MCF 10A (cell line): ENCODE measurements around the gene OR13C2. TPM values are rescaled to one million over a fixed set of nuclear protein-coding genes. Genes with fewer than 3 reads are reported as not detected.

Source experiments
- BruUV-seq: library from RNA; stranded (reverse); fragments of 400-500 nt; replicated peaks from 2 replicates; lab custom pipeline; 2021; lab: Mats Ljungman, UMichigan
- CTCF ChIA-PET: fragments of 300-600 bp; sonication (Branson Sonifier 250); formaldehyde crosslinking; extraction: SDS; loops from one replicate; lab custom pipeline; 2021; ENCODE audit warnings: antibody characterized with exemption, inconsistent platforms; lab: Yijun Ruan, JAX
- POLR2A ChIA-PET: fragments of 300-600, 350-650 bp; sonication (Branson Sonifier 250); formaldehyde crosslinking; extraction: SDS; loops from one replicate; lab custom pipeline; 2020; ENCODE audit warnings: antibody characterized with exemption, inconsistent platforms; lab: Yijun Ruan, JAX
- DNase-seq: peaks from one replicate; pipeline ENCODE4 v3.0.0-alpha.2; 2018; ENCODE audit not compliant: unreplicated experiment
- H3K27ac Mint-ChIP-seq: one replicate; pipeline ENCODE4 v1.8.0; 2022; ENCODE audit warnings: mild to moderate bottlenecking, low read depth, mixed read lengths; ENCODE audit not compliant: unreplicated experiment
- H3K27me3 Mint-ChIP-seq: one replicate; pipeline ENCODE4 v1.8.0; 2022; ENCODE audit warnings: mixed read lengths; ENCODE audit not compliant: insufficient read depth, unreplicated experiment
- H3K36me3 Mint-ChIP-seq: one replicate; pipeline ENCODE4 v1.8.0; 2022; ENCODE audit warnings: mild to moderate bottlenecking, moderate library complexity, mixed read lengths; ENCODE audit not compliant: insufficient read depth, unreplicated experiment
- H3K4me1 Mint-ChIP-seq: one replicate; pipeline ENCODE4 v1.8.0; 2022; ENCODE audit warnings: mixed read lengths; ENCODE audit not compliant: insufficient read depth, unreplicated experiment
- H3K4me3 Mint-ChIP-seq: one replicate; pipeline ENCODE4 v1.8.0; 2022; ENCODE audit warnings: mild to moderate bottlenecking, moderate library complexity, mixed read lengths; ENCODE audit not compliant: unreplicated experiment
- H3K9me3 Mint-ChIP-seq: one replicate; pipeline ENCODE4 v1.8.0; 2022; ENCODE audit warnings: mixed read lengths; ENCODE audit not compliant: unreplicated experiment
- intact Hi-C: fragments of 100-400 bp; cut with micrococcal nuclease; formaldehyde crosslinking; loops from 2 replicates; pipeline ENCODE4 v1.14.1; 2022
- total RNA-seq: library from RNA; stranded (reverse); gene quantifications from 2 replicates; pipeline ENCODE4 v1.2.3, GENCODE V29; 2022
- TF ChIP-seq, protein P1 (sequence below): fragments of 200-600 bp; IDR thresholded peaks from one replicate; pipeline ENCODE4 v1.8.0; 2022; ENCODE audit warnings: antibody characterized with exemption, mild to moderate bottlenecking; ENCODE audit not compliant: unreplicated experiment

The OR13C2 gene
- total RNA-seq, 1 experiment from 2014 or later = not detected

DNA sequence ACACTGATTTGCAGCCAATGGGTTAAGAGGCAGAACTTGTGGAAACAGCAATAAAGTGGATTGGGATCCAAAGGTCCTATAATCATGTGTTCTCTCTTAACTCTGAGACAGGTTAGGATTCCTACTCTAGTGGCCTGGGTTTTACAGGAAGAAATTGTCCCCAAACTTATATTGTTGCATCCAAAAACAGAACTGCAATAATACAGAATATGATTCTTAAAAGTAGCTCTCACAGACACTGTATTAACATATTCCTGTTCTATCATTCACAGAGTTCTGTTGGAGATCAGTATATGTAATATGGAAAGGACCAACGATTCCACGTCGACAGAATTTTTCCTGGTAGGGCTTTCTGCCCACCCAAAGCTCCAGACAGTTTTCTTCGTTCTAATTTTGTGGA lies 36.6 kb downstream of the OR13C2 start, which contains the start of gene OR13C8:
Gene OR13C8 (plus strand): TSS at position 301 of the 400 bp plus-strand sequence. CDS start 0 bp downstream, at position 301.
- Mint-ChIP-seq H3K4me3 (no peak within 1 kb of the TSS), H3K4me1 (no peaks in the 10 kb centered on the region), H3K36me3 (no peaks in the 10 kb centered on the region), H3K9me3 (peaks cover 19% of the 10 kb centered on the region), H3K27me3 (no peaks in the 10 kb centered on the region), H3K27ac (no peak within 1 kb of the TSS)
- TF ChIP-seq, protein P1, sequence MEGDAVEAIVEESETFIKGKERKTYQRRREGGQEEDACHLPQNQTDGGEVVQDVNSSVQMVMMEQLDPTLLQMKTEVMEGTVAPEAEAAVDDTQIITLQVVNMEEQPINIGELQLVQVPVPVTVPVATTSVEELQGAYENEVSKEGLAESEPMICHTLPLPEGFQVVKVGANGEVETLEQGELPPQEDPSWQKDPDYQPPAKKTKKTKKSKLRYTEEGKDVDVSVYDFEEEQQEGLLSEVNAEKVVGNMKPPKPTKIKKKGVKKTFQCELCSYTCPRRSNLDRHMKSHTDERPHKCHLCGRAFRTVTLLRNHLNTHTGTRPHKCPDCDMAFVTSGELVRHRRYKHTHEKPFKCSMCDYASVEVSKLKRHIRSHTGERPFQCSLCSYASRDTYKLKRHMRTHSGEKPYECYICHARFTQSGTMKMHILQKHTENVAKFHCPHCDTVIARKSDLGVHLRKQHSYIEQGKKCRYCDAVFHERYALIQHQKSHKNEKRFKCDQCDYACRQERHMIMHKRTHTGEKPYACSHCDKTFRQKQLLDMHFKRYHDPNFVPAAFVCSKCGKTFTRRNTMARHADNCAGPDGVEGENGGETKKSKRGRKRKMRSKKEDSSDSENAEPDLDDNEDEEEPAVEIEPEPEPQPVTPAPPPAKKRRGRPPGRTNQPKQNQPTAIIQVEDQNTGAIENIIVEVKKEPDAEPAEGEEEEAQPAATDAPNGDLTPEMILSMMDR = no peak
- no TSS peak for BruUV-seq
- intact Hi-C loops = no loop called here
- ChIA-PET POLR2A (no interaction called here), CTCF (interaction anchor here (0.6 kb wide), 2 partner anchors 14 to 20 kb away, joined by 3 read pairs; no protein-coding TSS in a partner anchor)
- no peak for DNase-seq

GRCh38 chr9:104564358-104564757 lies 41.1 kb downstream of the OR13C2 start:
- H3K9me3 Mint-ChIP-seq = peaks cover 2% of the 10 kb centered on the region
- no peaks in the 10 kb centered on the region for H3K27me3 Mint-ChIP-seq
- intact Hi-C loops = no loop called here
- no peak overlapping the region for H3K27ac Mint-ChIP-seq
- H3K4me1 Mint-ChIP-seq = no peaks in the 10 kb centered on the region
- H3K36me3 Mint-ChIP-seq = no peaks in the 10 kb centered on the region
- POLR2A ChIA-PET = interaction anchor here (0.7 kb wide), 1 partner anchor 235 kb away, joined by 3 read pairs; no protein-coding TSS in a partner anchor
- DNase-seq = no peak
- TF ChIP-seq, protein P1 = no peak
- H3K4me3 Mint-ChIP-seq = no peak overlapping the region
- CTCF ChIA-PET = interaction anchor here (0.6 kb wide), 1 partner anchor 68 kb away, joined by 3 read pairs; no protein-coding TSS in a partner anchor
- BruUV-seq = no TSS peak

- intact Hi-C loops = no loop called here
- H3K4me1 Mint-ChIP-seq = peaks cover 10% of the 10 kb centered on the region
- H3K4me3 Mint-ChIP-seq = no peak overlapping the region
- no peak overlapping the region for H3K27ac Mint-ChIP-seq
- DNase-seq = no peak
- CTCF ChIA-PET = interaction anchor here (0.6 kb wide), 1 partner anchor 72 kb away, joined by 3 read pairs; no protein-coding TSS in a partner anchor
- peaks cover 6% of the 10 kb centered on the region for H3K9me3 Mint-ChIP-seq
- POLR2A ChIA-PET = no interaction called here
- BruUV-seq = no TSS peak
- no peaks in the 10 kb centered on the region for H3K36me3 Mint-ChIP-seq
- H3K27me3 Mint-ChIP-seq = no peaks in the 10 kb centered on the region
- TF ChIP-seq, protein P1 = no peak
These were observed 48.4 kb downstream of the OR13C2 start for GRCh38 chr9:104556830-104557634.

- Mint-ChIP-seq H3K9me3 (peaks cover 6% of the 10 kb centered on the region), H3K4me3 (no peak overlapping the region), H3K27ac (no peak overlapping the region), H3K4me1 (peaks cover 10% of the 10 kb centered on the region), H3K27me3 (no peaks in the 10 kb centered on the region), H3K36me3 (no peaks in the 10 kb centered on the region)
- no TSS peak for BruUV-seq
- CTCF ChIA-PET = no interaction called here
- no peak for DNase-seq
- POLR2A ChIA-PET = no interaction called here
- TF ChIP-seq, protein P1 = no peak
- intact Hi-C loops = no loop called here
These were observed 49.9 kb downstream of the OR13C2 start for GRCh38 chr9:104555521-104555920.
